ENCODE data around the gene LCA5L. TPM values are rescaled to one million over a fixed set of nuclear protein-coding genes. Genes with fewer than 3 reads are reported as not detected.
"Not testable (repeated sequence)": the region's sequence is repeated elsewhere in the genome, so short reads cannot be mapped to it uniquely, and the experiment has no call there.

The LCA5L gene
- total RNA-seq, 2 experiments from 2014 or later = 0.27 to 0.36 TPM

DNA sequence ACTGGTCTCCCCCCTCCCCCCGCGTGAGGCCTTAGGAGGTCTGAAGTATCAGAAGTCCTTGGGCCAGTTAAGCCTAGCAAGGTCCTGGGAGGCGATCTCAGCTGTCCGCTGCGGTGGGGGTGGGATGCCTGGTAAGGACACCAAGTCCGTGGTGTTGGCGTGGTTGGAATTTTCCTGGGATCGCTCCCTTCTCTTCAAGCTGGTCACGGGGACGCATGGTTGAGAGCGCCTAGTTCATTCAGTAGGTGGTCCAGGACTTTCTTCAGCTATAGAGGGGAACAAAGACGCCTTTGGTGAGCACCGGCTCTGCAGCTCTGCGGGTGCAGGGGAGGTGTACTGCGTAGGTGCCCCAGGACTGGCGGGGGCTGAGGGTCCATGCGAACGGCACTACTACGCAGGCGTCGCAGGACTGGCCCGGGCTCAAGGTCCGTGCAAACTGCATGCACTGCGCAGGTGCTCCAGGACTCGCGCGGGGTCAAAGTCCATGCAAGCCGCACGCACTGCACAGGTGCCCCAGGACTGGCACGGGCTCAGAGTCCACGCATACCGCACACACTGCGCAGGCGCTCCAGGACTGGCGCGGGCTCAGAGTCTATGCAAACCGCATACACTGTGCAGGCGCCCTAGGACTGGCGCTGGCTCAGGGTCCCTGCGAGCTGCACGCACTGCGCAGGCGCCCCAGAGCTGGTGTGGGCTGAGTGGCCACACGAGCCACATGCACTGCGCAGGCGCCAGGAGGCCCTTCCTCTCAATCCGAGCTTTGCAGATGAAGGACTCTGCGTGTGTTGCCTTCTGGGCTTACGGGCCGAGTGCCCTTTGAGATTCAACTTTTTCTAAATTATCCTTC is 60.1 kb downstream of the LCA5L start:
- peak; percentile 74 for DNase-seq
- Mint-ChIP-seq H3K27ac (peak overlapping the region; percentile 77), H3K4me3 (peak overlapping the region; percentile 71), H3K36me3 (peaks cover 3% of the 10 kb centered on the region), H3K27me3 (no peaks in the 10 kb centered on the region), H3K9me3 (no peaks in the 10 kb centered on the region), H3K4me1 (peaks cover 39% of the 10 kb centered on the region)

- Mint-ChIP-seq H3K4me1 (peaks cover 39% of the 10 kb centered on the region), H3K27ac (peak overlapping the region; percentile 77), H3K9me3 (no peaks in the 10 kb centered on the region), H3K4me3 (no peak overlapping the region), H3K36me3 (no peaks in the 10 kb centered on the region), H3K27me3 (no peaks in the 10 kb centered on the region)
- DNase-seq = no peak
Observed at GRCh38 chr21:39384674-39385298, 60.8 kb downstream of the LCA5L start.

DNA sequence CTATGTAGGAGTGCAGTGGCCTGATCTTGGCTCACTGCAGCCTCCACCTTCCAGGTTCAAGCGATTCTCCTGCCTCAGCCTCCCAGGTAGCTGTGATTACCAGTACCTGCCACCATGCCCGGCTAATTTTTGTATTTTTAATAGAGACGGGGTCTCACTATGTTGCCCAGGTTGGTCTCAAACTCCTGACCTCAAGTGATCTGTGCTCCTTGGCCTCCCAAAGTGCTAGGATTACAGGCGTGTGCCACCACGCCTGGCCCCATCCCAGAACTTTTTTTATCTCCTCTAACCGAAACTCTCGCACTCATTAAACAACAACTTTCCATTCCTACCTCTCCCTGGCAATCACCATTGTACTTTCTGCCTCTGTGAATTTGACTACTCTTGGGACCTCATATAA is 63.5 kb downstream of the LCA5L start:
- H3K27me3 Mint-ChIP-seq, H3K27ac Mint-ChIP-seq, DNase-seq, H3K36me3 Mint-ChIP-seq, H3K4me3 Mint-ChIP-seq, H3K9me3 Mint-ChIP-seq: not testable (repeated sequence)
- peaks cover 28% of the 10 kb centered on the region for H3K4me1 Mint-ChIP-seq

GRCh38 chr21:39381009-39381408 is 64.6 kb downstream of the LCA5L start:
- H3K27ac Mint-ChIP-seq = peak overlapping the region; percentile 15

GRCh38 chr21:39379986-39380891 is 65.3 kb downstream of the LCA5L start:
- peak overlapping the region; percentile 95 for H3K4me3 Mint-ChIP-seq
- no peaks in the 10 kb centered on the region for H3K9me3 Mint-ChIP-seq
- H3K27ac Mint-ChIP-seq = peak overlapping the region; percentile 86
- H3K27me3 Mint-ChIP-seq = no peaks in the 10 kb centered on the region
- no peaks in the 10 kb centered on the region for H3K36me3 Mint-ChIP-seq
- peak; percentile 94 for DNase-seq
- peaks cover 18% of the 10 kb centered on the region for H3K4me1 Mint-ChIP-seq

More at GRCh38 chr21:39381009-39381408, 64.6 kb downstream of the LCA5L start:
- Mint-ChIP-seq H3K36me3 (no peaks in the 10 kb centered on the region), H3K4me1 (peaks cover 20% of the 10 kb centered on the region), H3K9me3 (no peaks in the 10 kb centered on the region), H3K27me3 (no peaks in the 10 kb centered on the region), H3K4me3 (peak overlapping the region; percentile 95)
- no peak for DNase-seq

DNA sequence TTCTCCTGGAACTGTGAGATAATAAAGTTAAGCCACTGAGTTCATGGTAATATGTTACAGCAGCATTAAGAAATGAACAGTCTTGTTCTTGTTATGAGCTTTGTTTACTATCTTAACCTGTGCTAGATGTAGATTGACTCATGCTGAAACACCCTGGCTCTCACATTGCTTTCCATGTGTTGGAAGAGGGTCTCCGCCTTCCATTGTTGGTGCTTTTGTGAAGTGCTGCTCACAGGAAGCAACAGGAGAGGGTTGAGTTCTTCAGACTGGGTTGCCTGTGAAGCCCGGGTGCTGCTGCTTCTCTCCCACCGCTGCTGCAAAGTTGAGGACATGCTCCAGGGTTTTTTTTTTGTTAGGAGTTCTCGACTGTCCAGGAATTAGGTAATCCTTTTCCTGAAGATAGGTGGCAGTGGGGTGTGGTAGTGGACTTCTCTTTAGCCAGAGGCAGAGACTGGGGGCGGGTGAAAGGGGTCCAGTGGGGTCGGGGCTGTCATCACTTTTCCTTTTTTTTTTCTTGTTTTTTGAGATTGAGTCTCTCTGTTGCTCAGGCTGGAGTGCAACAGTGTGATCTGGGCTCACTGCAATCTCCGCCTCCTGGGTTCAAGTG is 68.0 kb downstream of the LCA5L start:
- Mint-ChIP-seq H3K27ac (no peak overlapping the region), H3K27me3 (peaks cover 3% of the 10 kb centered on the region), H3K36me3 (no peaks in the 10 kb centered on the region), H3K9me3 (no peaks in the 10 kb centered on the region), H3K4me1 (peaks cover 11% of the 10 kb centered on the region), H3K4me3 (no peak overlapping the region)
- no peak for DNase-seq

DNA sequence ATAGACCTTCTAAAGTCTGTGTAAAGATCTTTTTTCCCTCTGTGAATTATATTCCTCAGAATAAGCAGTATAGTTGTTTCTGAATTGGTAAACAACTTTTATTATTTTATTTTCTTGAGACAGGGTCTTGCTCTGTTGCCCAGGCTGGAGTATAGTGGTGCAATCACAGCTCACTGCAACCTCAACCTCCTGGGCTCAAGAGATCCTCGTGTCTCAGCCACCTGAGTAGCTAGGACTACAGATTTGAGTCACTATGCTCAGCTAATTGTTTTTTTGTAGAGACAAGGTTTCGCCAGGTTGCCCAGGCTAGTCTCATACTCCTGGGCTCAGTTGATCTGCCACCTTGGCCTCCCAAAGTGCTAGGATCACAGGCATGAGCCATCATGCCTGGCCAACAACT is 70.1 kb downstream of the LCA5L start:
- Mint-ChIP-seq H3K27ac (no peak overlapping the region), H3K4me1 (peaks cover 3% of the 10 kb centered on the region), H3K9me3 (no peaks in the 10 kb centered on the region), H3K36me3 (no peaks in the 10 kb centered on the region), H3K27me3 (peaks cover 3% of the 10 kb centered on the region), H3K4me3 (no peak overlapping the region)
- no peak for DNase-seq

- H3K27ac Mint-ChIP-seq = no peak overlapping the region
- H3K36me3 Mint-ChIP-seq = no peaks in the 10 kb centered on the region
- H3K4me1 Mint-ChIP-seq = peaks cover 3% of the 10 kb centered on the region
- DNase-seq = no peak
- H3K9me3 Mint-ChIP-seq = no peaks in the 10 kb centered on the region
- peaks cover 3% of the 10 kb centered on the region for H3K27me3 Mint-ChIP-seq
- no peak overlapping the region for H3K4me3 Mint-ChIP-seq
Observed at GRCh38 chr21:39374046-39374445, 71.5 kb downstream of the LCA5L start.

DNA sequence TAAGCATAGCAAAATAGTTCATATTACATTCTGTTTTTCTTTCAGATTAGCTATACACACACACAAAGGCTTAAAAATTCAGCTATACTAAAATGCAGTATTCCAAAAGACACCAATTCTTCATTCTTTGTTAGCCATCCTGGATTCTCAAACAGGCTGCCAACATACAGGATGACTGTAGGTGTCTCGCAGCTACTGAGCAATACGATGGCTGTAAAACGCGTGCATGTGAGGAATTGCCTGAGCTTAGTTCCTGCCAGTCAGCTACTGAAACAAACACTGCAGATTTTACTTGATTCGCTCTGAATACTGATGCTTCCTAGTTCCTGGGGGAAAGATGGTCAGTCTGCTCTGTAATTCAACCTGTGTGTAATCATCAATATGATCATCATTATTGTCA is 71.9 kb downstream of the LCA5L start:
- Mint-ChIP-seq H3K27ac (no peak overlapping the region), H3K4me3 (no peak overlapping the region), H3K9me3 (no peaks in the 10 kb centered on the region), H3K27me3 (peaks cover 3% of the 10 kb centered on the region), H3K4me1 (peaks cover 3% of the 10 kb centered on the region), H3K36me3 (no peaks in the 10 kb centered on the region)
- no peak for DNase-seq

GRCh38 chr21:39369896-39370288 is 75.7 kb downstream of the LCA5L start:
- not testable (repeated sequence) for H3K4me1 Mint-ChIP-seq, H3K27me3 Mint-ChIP-seq, H3K36me3 Mint-ChIP-seq, DNase-seq, H3K4me3 Mint-ChIP-seq, H3K9me3 Mint-ChIP-seq, H3K27ac Mint-ChIP-seq

DNA sequence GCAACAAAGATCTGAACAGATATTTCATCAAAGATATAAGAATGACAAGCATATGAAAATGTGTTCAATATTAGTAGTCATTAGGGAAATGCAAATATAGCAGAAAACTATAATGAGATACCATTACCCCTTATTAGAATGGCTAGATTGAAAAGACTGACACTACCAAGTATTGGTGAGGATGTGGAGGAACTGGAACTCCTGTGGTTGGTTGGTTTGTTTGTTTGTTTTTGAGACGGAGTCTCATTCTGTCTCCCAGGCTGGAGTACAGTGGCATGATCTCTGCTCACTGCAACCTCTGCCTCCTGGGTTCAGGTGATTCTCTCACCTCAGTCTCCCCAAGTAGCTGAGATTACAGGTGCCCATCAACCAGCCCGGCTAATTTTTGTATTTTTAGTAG is 77.8 kb downstream of the LCA5L start:
- no peaks in the 10 kb centered on the region for H3K9me3 Mint-ChIP-seq
- H3K4me3 Mint-ChIP-seq = no peak overlapping the region
- no peak for DNase-seq
- no peak overlapping the region for H3K27ac Mint-ChIP-seq
- no peaks in the 10 kb centered on the region for H3K4me1 Mint-ChIP-seq
- H3K36me3 Mint-ChIP-seq = no peaks in the 10 kb centered on the region
- H3K27me3 Mint-ChIP-seq = peaks cover under 1% of the 10 kb centered on the region

DNA sequence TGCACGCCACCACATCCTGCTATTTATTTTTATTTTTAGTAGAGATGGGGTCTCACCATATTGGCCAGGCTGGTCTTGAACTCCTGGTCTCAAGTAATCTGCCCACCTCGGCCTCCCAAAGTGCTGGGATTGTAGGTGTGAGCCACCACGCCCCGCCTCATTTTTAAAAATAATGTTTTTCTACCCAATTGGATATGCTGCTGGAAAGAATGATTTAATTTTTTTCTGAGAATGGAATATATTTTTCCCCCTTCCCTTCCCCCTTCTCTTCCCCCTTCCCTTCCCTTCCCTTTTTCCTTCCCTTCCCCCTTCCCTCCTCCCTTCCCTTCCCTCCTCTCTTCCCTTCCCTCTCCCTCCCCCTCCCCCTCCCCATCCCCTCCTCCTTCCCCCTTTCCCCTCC is 79.0 kb downstream of the LCA5L start:
- Mint-ChIP-seq H3K4me1 (no peaks in the 10 kb centered on the region), H3K36me3 (no peaks in the 10 kb centered on the region)

DNA sequence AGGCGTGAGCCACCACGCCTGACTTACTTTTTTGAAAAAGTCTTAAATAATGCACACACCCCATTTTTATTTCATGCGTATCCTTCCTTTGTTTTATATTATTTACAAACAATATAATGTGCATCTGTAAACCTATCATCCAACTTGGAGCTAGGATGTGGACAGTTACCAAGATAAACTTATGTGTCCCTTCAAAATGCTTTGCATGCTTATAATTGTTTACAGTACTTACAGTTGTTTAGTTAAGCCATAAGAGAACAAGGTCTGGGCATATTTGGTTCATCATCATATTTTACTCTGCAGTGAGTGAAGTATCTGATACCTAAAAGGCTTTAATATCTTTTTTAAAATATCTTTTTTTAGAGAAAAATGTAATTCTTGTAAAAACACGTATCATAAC is 80.6 kb downstream of the LCA5L start:
- Mint-ChIP-seq H3K27ac (no peak overlapping the region), H3K9me3 (no peaks in the 10 kb centered on the region), H3K4me1 (no peaks in the 10 kb centered on the region), H3K36me3 (no peaks in the 10 kb centered on the region), H3K4me3 (no peak overlapping the region), H3K27me3 (no peaks in the 10 kb centered on the region)
- no peak for DNase-seq

More for the DNA sequence above, 79.0 kb downstream of the LCA5L start:
- DNase-seq = no peak
- Mint-ChIP-seq H3K27ac (no peak overlapping the region), H3K27me3 (no peaks in the 10 kb centered on the region), H3K4me3 (no peak overlapping the region), H3K9me3 (no peaks in the 10 kb centered on the region)

- Mint-ChIP-seq H3K27me3 (no peaks in the 10 kb centered on the region), H3K4me1 (no peaks in the 10 kb centered on the region), H3K4me3 (no peak overlapping the region), H3K9me3 (no peaks in the 10 kb centered on the region), H3K36me3 (no peaks in the 10 kb centered on the region), H3K27ac (no peak overlapping the region)
- DNase-seq = no peak
Observed at GRCh38 chr21:39363607-39364555, 81.7 kb downstream of the LCA5L start.

Data from activated naive CD8-positive, alpha-beta T cell treated with anti-CD3 and anti-CD28 coated beads for 36 hours (primary cell).